Gastroesophageal sphincter (tissue), 3 donors: ENCODE measurements around the gene RNF208.

Source experiments
- CTCF ChIP-seq, 4 experiments: fragments of 200-600 bp in 2 of 4; fragments of 450-650 bp in 2 of 4; sonication (generic) in 1 of 4; IDR thresholded peaks; one replicate each; pipeline ENCODE4 v1.5.1; 2017 to 2019; ENCODE audit warnings: antibody characterized with exemption in 4 of 4, mild to moderate bottlenecking in 2 of 4, moderate library complexity in 2 of 4
- EP300 ChIP-seq: sonication (generic); formaldehyde crosslinking; IDR thresholded peaks from one replicate; pipeline ENCODE4 v1.6.1; 2017; ENCODE audit warnings: antibody characterized with exemption, mild to moderate bottlenecking
- POLR2A ChIP-seq, 2 donors: fragments of 450-650 bp; IDR thresholded peaks; one replicate each; pipeline ENCODE4 v1.6.1; 2017; ENCODE audit warnings: antibody characterized with exemption in 2 of 2, mild to moderate bottlenecking in 2 of 2, moderate library complexity in 1 of 2
- POLR2AphosphoS5 ChIP-seq: sonication (generic); formaldehyde crosslinking; IDR thresholded peaks from one replicate; pipeline ENCODE4 v1.6.1; 2017; ENCODE audit warnings: antibody characterized with exemption

GRCh38 chr9:137220317-137221094 is 1.5 kb downstream of the RNF208 start:
- TF ChIP-seq CTCF (IDR thresholded peaks at IDR 0.05) (no peak), POLR2A (IDR thresholded peaks at IDR 0.05) (no peak), POLR2AphosphoS5 (no peak), EP300 (no peak)
